Measurements from ENCODE around the gene GIMAP2. TPM values are rescaled to one million over a fixed set of nuclear protein-coding genes. Genes with fewer than 3 reads are reported as not detected.

Gene GIMAP2
- total RNA-seq, 4 donors from 2014 or later: 2.0 to 8.2 (median 2.9) TPM

DNA sequence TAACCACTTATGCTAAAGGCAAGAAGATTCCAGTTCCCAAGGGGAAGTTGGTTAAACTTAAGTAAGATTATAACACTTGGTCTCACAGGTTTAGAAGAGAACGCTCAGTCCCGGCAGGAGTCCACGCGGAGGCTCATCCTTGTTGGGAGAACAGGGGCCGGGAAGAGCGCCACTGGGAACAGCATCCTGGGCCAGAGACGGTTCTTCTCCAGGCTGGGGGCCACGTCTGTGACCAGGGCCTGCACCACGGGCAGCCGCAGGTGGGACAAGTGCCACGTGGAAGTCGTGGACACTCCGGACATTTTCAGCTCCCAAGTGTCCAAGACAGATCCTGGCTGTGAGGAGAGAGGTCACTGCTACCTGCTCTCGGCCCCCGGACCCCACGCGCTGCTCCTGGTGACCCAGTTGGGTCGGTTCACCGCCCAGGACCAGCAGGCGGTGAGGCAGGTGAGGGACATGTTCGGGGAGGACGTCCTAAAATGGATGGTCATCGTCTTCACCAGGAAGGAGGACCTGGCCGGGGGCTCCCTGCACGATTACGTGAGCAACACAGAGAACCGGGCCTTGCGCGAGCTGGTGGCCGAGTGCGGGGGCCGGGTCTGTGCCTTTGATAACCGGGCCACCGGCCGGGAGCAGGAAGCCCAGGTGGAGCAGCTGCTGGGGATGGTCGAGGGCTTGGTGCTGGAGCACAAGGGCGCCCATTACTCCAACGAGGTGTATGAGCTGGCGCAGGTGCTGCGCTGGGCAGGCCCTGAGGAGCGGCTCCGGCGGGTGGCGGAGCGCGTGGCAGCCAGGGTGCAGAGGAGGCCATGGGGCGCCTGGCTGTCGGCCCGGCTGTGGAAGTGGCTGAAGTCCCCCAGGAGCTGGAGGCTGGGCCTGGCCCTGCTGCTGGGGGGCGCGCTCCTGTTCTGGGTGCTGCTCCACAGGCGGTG, 34.7 kb downstream of the GIMAP2 start:
- no peak for TF ChIP-seq EP300 (IDR thresholded peaks at IDR 0.05)
- no peak for TF ChIP-seq POLR2A (IDR thresholded peaks at IDR 0.05)
- TF ChIP-seq CTCF (IDR thresholded peaks at IDR 0.05): no peak
- no peak for TF ChIP-seq POLR2AphosphoS5 (IDR thresholded peaks at IDR 0.05)
- H3K36me3 ChIP-seq: peaks cover 10% of the 10 kb centered on the region
- no peak overlapping the region for H3K27ac ChIP-seq
- H3K9me3 ChIP-seq: no peaks in the 10 kb centered on the region
- no peaks in the 10 kb centered on the region for H3K27me3 ChIP-seq
- H3K4me1 ChIP-seq: no peaks in the 10 kb centered on the region
- DNase-seq (ENCODE audit: low spot score in 2 of 2): no peak
- 92% methylated on average over 52 of the region's 52 CpGs for WGBS
- no peak overlapping the region for H3K4me3 ChIP-seq

DNA sequence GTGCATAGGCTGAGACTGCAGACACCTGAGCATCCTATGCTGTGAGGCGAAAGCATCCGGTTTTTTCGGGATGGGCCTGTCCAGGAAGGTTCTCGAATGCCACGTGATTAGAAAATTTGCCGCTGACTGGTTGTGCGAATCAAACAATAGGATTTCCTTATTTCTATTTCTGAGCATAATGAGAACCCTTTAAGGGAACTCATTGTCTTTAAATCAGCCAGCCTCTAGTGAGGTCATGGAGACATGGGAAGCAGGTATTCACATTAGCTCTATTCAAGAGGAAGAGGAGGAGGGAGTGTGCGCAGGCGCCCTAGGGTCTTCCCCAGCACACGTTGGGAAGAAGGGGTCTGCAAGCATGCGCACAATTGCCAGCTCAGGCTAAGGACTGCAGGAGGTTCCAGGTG, 36.5 kb downstream of the GIMAP2 start:
- Histone ChIP-seq H3K4me3 (no peak overlapping the region), H3K27ac (no peak overlapping the region)
- 85% methylated on average over 11 of the region's 11 CpGs for WGBS

DNA sequence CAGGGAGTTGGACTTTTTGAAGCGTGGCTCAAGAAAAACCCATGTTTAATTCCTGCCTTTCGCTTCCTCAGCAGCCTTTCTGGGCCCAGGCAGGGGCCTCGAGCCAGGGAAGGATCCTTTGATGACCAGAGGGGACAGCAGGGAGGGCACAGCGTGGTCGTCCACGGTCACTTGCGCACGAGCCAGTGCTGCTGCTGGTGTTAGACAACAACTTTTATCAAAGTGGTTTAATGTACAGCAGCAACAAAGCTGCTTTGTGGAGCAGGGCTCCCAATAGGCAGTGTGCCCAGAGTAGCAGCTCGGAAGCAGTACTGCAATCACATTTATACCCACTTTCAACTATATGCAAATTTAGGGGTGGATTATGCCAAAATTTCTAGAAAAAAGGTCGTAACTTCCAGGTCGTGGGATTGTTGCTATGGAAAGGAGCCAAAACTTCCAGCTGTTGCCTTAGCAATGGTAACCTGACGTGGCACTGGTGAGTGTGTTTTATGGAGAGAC, 37.0 kb downstream of the GIMAP2 start:
- H3K27me3 ChIP-seq: no peaks in the 10 kb centered on the region
- no peaks in the 10 kb centered on the region for H3K9me3 ChIP-seq
- no peak overlapping the region for H3K27ac ChIP-seq
- WGBS: 57% methylated on average over 11 of the region's 12 CpGs
- H3K36me3 ChIP-seq: peaks cover 10% of the 10 kb centered on the region
- no peak for TF ChIP-seq POLR2AphosphoS5 (IDR thresholded peaks at IDR 0.05)
- TF ChIP-seq POLR2A (IDR thresholded peaks at IDR 0.05): no peak
- TF ChIP-seq CTCF (IDR thresholded peaks at IDR 0.05): no peak
- TF ChIP-seq EP300 (IDR thresholded peaks at IDR 0.05): no peak
- H3K4me1 ChIP-seq: no peaks in the 10 kb centered on the region
- no peak for DNase-seq (ENCODE audit: low spot score in 2 of 2)
- no peak overlapping the region for H3K4me3 ChIP-seq

More for the DNA sequence above, 36.5 kb downstream of the GIMAP2 start:
- Histone ChIP-seq H3K27me3 (no peaks in the 10 kb centered on the region), H3K36me3 (peaks cover 10% of the 10 kb centered on the region), H3K4me1 (no peaks in the 10 kb centered on the region), H3K9me3 (no peaks in the 10 kb centered on the region)
- no peak for DNase-seq (ENCODE audit: low spot score in 2 of 2)
- TF ChIP-seq EP300 (IDR thresholded peaks at IDR 0.05) (no peak), POLR2A (IDR thresholded peaks at IDR 0.05) (no peak), CTCF (IDR thresholded peaks at IDR 0.05) (no peak), POLR2AphosphoS5 (IDR thresholded peaks at IDR 0.05) (no peak)

DNA sequence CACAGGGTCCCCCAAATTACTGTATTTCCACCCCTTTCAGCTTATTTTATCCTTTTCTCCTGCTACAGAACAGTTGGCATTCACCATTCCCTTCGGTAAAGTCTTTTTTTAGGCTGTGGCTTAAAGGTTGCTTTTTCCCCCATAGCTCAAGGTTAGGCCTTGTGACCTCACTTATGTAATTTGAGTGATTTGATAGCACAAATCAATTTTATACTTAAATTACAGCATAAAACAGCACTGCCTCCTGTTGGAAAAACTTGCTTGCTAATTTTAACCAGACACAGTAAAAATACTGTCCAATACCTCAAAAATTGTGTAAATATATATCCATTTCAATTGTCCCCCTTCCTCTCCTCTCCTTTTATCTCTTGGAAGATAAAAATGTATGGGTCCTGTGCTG, 38.0 kb downstream of the GIMAP2 start:
- no peaks in the 10 kb centered on the region for H3K27me3 ChIP-seq
- H3K27ac ChIP-seq: no peak overlapping the region
- peaks cover 10% of the 10 kb centered on the region for H3K36me3 ChIP-seq
- WGBS: 82% methylated on average over 1 of the region's 1 CpG
- no peaks in the 10 kb centered on the region for H3K4me1 ChIP-seq
- DNase-seq (ENCODE audit: low spot score in 2 of 2): no peak
- no peak overlapping the region for H3K4me3 ChIP-seq
- no peak for TF ChIP-seq POLR2A (IDR thresholded peaks at IDR 0.05)
- TF ChIP-seq POLR2AphosphoS5 (IDR thresholded peaks at IDR 0.05): no peak
- TF ChIP-seq CTCF (IDR thresholded peaks at IDR 0.05): no peak
- no peak for TF ChIP-seq EP300 (IDR thresholded peaks at IDR 0.05)
- H3K9me3 ChIP-seq: no peaks in the 10 kb centered on the region

GRCh38 chr7:150727381-150727780, 41.9 kb downstream of the GIMAP2 start:
- H3K4me1 ChIP-seq: no peaks in the 10 kb centered on the region

More at GRCh38 chr7:150727381-150727780, 41.9 kb downstream of the GIMAP2 start:
- H3K9me3 ChIP-seq: no peaks in the 10 kb centered on the region
- 69% methylated on average over 3 of the region's 3 CpGs for WGBS
- no peak for TF ChIP-seq POLR2A (IDR thresholded peaks at IDR 0.05)
- TF ChIP-seq POLR2AphosphoS5 (IDR thresholded peaks at IDR 0.05): no peak
- TF ChIP-seq CTCF (IDR thresholded peaks at IDR 0.05): no peak
- no peak for TF ChIP-seq EP300 (IDR thresholded peaks at IDR 0.05)
- no peaks in the 10 kb centered on the region for H3K36me3 ChIP-seq
- no peak overlapping the region for H3K4me3 ChIP-seq
- no peaks in the 10 kb centered on the region for H3K27me3 ChIP-seq
- H3K27ac ChIP-seq: no peak overlapping the region
- no peak for DNase-seq (ENCODE audit: low spot score in 2 of 2)
